B cell (primary cell): ENCODE measurements around the gene FMN1. TPM values are rescaled to one million over a fixed set of nuclear protein-coding genes. Genes with fewer than 3 reads are reported as not detected.

Experiments used
- ATAC-seq: fragments of 200-7000 bp; cut with Tn5 transposase; one replicate; pipeline ENCODE4 v1.10.0; 2021; ENCODE audit warnings: low read depth, mild to moderate bottlenecking, moderate number of reproducible peaks, moderate library complexity
- CTCF ChIA-PET: fragments of 350-600 bp; sonication (Branson Sonifier 250); formaldehyde crosslinking; loops from one replicate; lab custom pipeline; 2021; ENCODE audit warnings: antibody characterized with exemption, inconsistent platforms; lab: Charles Lee
- POLR2A ChIA-PET: fragments of 350-600 bp; sonication (Branson Sonifier 250); formaldehyde crosslinking; loops from one replicate; lab custom pipeline; 2021; ENCODE audit warnings: antibody characterized with exemption; lab: Charles Lee
- DNase-seq: peaks from one replicate; pipeline ENCODE4 v3.0.0; 2013
- H2AFZ ChIP-seq: 2 replicates; pipeline ENCODE4 v1.6.1; 2012; ENCODE audit warnings: mild to moderate bottlenecking, low read depth, low read length; ENCODE audit not compliant: insufficient read depth, poor library complexity, severe bottlenecking
- H3K27ac ChIP-seq, 2 donors: 1 replicate in 1 of 2; 2 replicates in 1 of 2; pipeline ENCODE4 v1.5.1; 2012 to 2013; ENCODE audit warnings: low read length in 2 of 2, mild to moderate bottlenecking in 2 of 2, moderate library complexity in 1 of 2
- H3K27me3 ChIP-seq, 4 experiments: fragments of 200-600 bp in 1 of 4; sonication (generic) in 1 of 4; replicated peaks in 1 of 4; 1 replicate in 2 of 4; 2 replicates in 2 of 4; pipeline versions ENCODE4 v1.6.1 to v1.7.0; 2013 to 2016; ENCODE audit warnings: low read length in 3 of 4, mild to moderate bottlenecking in 2 of 4, mixed read lengths in 1 of 4, moderate library complexity in 1 of 4; ENCODE audit not compliant: insufficient read depth in 4 of 4, control insufficient read depth in 3 of 4; ENCODE audit errors: control extremely low read depth in 1 of 4
- H3K36me3 ChIP-seq, 2 experiments: replicated peaks in 1 of 2; 1 replicate in 1 of 2; 2 replicates in 1 of 2; pipeline versions ENCODE4 v1.6.1 to v1.7.1; 2013; ENCODE audit warnings: low read length in 1 of 2; ENCODE audit not compliant: insufficient read depth in 2 of 2, control insufficient read depth in 1 of 2; ENCODE audit errors: control extremely low read depth in 1 of 2, extremely low read depth in 1 of 2
- H3K4me1 ChIP-seq, 2 donors: fragments of 200-600 bp in 1 of 2; sonication (generic) in 1 of 2; 1 replicate in 1 of 2; 2 replicates in 1 of 2; pipeline versions ENCODE4 v1.5.1 to v1.6.1; 2013 to 2017; ENCODE audit warnings: low read length in 2 of 2; ENCODE audit not compliant: control insufficient read depth in 2 of 2, insufficient read depth in 2 of 2
- H3K4me2 ChIP-seq: replicated peaks from 2 replicates; pipeline ENCODE3; 2012; ENCODE audit warnings: mild to moderate bottlenecking, low read depth, low read length; ENCODE audit not compliant: poor library complexity, severe bottlenecking
- H3K4me3 ChIP-seq, 5 experiments: fragments of 200-600 bp in 1 of 5; sonication (generic) in 1 of 5; 1 replicate in 3 of 5; 2 replicates in 2 of 5; pipeline versions ENCODE4 v1.5.1 to v1.7.0; 2011 to 2016; ENCODE audit warnings: low read length in 4 of 5, mild to moderate bottlenecking in 4 of 5, low read depth in 2 of 5, control low read depth in 1 of 5, moderate library complexity in 1 of 5; ENCODE audit not compliant: insufficient read depth in 1 of 5; ENCODE audit errors: control extremely low read depth in 1 of 5, extremely low read depth in 1 of 5
- H3K79me2 ChIP-seq: fragments of 200-600 bp; sonication (generic); one replicate; pipeline ENCODE4 v1.6.0; 2016; ENCODE audit warnings: low read length; ENCODE audit not compliant: control insufficient read depth, insufficient read depth
- H3K9ac ChIP-seq: fragments of 200-600 bp; sonication (generic); 2 replicates; pipeline ENCODE4 v1.6.1; 2017; ENCODE audit warnings: mild to moderate bottlenecking, low read length, moderate library complexity
- H3K9me3 ChIP-seq, 3 donors: one replicate each; pipeline versions ENCODE4 v1.6.1 to v1.7.1; 2013; ENCODE audit warnings: low read length in 2 of 3; ENCODE audit not compliant: control insufficient read depth in 2 of 3, insufficient read depth in 1 of 3; ENCODE audit errors: control extremely low read depth in 1 of 3
- H4K20me1 ChIP-seq: 2 replicates; pipeline ENCODE4 v1.6.0; 2012; ENCODE audit warnings: mild to moderate bottlenecking, low read length; ENCODE audit not compliant: insufficient read depth, control insufficient read depth, poor library complexity, severe bottlenecking
- H3K27ac Mint-ChIP-seq: one replicate; pipeline ENCODE4 v1.8.0; 2021; ENCODE audit warnings: mixed read lengths
- H3K27me3 Mint-ChIP-seq: one replicate; pipeline ENCODE4 v1.8.0; 2021; ENCODE audit warnings: mixed read lengths
- H3K4me1 Mint-ChIP-seq: one replicate; pipeline ENCODE4 v1.8.0; 2021; ENCODE audit warnings: mixed read lengths
- H3K4me3 Mint-ChIP-seq: one replicate; pipeline ENCODE4 v1.8.0; 2021; ENCODE audit warnings: mixed read lengths
- H3K9me3 Mint-ChIP-seq: one replicate; pipeline ENCODE4 v1.8.0; 2022; ENCODE audit warnings: mixed read lengths; ENCODE audit not compliant: insufficient read depth
- EZH2 ChIP-seq: IDR thresholded peaks from 2 replicates; pipeline ENCODE4 v1.6.1; 2012; ENCODE audit warnings: borderline replicate concordance, low read depth, mild to moderate bottlenecking, moderate library complexity, low read length; ENCODE audit not compliant: insufficient read depth, poor library complexity, severe bottlenecking
- whole genome bisulfite sequencing: methylation state at CpG from one replicate; pipeline ENCODE4 v1.1.5; 2013; ENCODE audit warnings: missing lambda C conversion rate; ENCODE audit not compliant: insufficient coverage; 5-methylcytosine and 5-hydroxymethylcytosine counted together
- intact Hi-C: fragments of 100-400 bp; cut with micrococcal nuclease; formaldehyde crosslinking; loops from one replicate; pipeline ENCODE4 v1.10.0; 2022
- polyA plus RNA-seq: library from polyadenylated mRNA; depleted of rRNA; stranded (reverse); fragments of >200 nt; gene quantifications from 2 replicates; pipeline ENCODE4 v1.2.3, GENCODE V29; 2012
- total RNA-seq, 2 donors: library from RNA; stranded (reverse); fragments of 120-200 nt in 1 of 2; gene quantifications; 1 replicate in 1 of 2; 2 replicates in 1 of 2; pipeline versions ENCODE4 v1.2.3 to v1.2.4, GENCODE V29; 2013 to 2022
- TF ChIP-seq, protein P1 (sequence below): fragments of 200-600 bp; IDR thresholded peaks from one replicate; pipeline ENCODE4 v1.8.0; 2022; ENCODE audit warnings: antibody characterized with exemption, mild to moderate bottlenecking

The FMN1 gene
- total and polyA plus RNA-seq, 2 donors (not counting 1 experiment from before 2014, with no cell fraction given) = 0.21 to 0.96 TPM

DNA sequence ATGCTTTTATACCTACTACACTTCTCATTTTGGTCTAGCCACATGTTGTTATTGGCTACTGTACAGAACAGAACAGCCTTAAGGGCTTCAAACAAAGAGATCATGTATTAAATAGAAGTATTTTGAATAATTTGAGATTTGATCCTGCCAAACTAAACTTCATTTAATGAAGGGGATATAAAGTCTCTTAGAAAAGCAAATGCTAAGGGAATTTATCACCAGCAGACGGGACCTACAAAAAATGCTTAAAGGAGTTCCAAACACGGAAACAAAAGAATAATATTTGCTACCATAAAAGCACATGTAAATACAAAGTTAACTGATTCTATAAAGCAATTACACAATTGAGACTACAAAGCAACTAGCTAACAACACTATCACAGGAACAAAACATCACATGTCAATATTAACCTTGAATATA lies 23.6 kb upstream of the FMN1 start:
- Mint-ChIP-seq H3K4me3 (no peak overlapping the region), H3K4me1 (no peaks in the 10 kb centered on the region), H3K27me3 (peaks cover 8% of the 10 kb centered on the region), H3K27ac (no peak overlapping the region), H3K9me3 (no peaks in the 10 kb centered on the region)
- Histone ChIP-seq H4K20me1 (no peaks in the 10 kb centered on the region), H3K9ac (no peak overlapping the region), H3K27me3 (peaks cover 0 to 5% (median 1%) of the 10 kb centered on the region in 4 experiments), H3K4me2 (no peak overlapping the region), H3K4me1 (no peaks in the 10 kb centered on the region), H3K9me3 (no peaks in the 10 kb centered on the region), H3K79me2 (no peaks in the 10 kb centered on the region), H3K27ac (no peak overlapping the region), H3K36me3 (no peaks in the 10 kb centered on the region), H3K4me3 (no peak overlapping the region), H2AFZ (no peak overlapping the region)
- POLR2A ChIA-PET = no interaction called here
- DNase-seq (no peak), ATAC-seq (no peak)
- WGBS = 92% methylated on average over 2 of the region's 2 CpGs
- intact Hi-C loops = no loop called here
- CTCF ChIA-PET = no interaction called here
- TF ChIP-seq, protein P1, sequence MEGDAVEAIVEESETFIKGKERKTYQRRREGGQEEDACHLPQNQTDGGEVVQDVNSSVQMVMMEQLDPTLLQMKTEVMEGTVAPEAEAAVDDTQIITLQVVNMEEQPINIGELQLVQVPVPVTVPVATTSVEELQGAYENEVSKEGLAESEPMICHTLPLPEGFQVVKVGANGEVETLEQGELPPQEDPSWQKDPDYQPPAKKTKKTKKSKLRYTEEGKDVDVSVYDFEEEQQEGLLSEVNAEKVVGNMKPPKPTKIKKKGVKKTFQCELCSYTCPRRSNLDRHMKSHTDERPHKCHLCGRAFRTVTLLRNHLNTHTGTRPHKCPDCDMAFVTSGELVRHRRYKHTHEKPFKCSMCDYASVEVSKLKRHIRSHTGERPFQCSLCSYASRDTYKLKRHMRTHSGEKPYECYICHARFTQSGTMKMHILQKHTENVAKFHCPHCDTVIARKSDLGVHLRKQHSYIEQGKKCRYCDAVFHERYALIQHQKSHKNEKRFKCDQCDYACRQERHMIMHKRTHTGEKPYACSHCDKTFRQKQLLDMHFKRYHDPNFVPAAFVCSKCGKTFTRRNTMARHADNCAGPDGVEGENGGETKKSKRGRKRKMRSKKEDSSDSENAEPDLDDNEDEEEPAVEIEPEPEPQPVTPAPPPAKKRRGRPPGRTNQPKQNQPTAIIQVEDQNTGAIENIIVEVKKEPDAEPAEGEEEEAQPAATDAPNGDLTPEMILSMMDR = no peak
- TF ChIP-seq EZH2 = no peak

DNA sequence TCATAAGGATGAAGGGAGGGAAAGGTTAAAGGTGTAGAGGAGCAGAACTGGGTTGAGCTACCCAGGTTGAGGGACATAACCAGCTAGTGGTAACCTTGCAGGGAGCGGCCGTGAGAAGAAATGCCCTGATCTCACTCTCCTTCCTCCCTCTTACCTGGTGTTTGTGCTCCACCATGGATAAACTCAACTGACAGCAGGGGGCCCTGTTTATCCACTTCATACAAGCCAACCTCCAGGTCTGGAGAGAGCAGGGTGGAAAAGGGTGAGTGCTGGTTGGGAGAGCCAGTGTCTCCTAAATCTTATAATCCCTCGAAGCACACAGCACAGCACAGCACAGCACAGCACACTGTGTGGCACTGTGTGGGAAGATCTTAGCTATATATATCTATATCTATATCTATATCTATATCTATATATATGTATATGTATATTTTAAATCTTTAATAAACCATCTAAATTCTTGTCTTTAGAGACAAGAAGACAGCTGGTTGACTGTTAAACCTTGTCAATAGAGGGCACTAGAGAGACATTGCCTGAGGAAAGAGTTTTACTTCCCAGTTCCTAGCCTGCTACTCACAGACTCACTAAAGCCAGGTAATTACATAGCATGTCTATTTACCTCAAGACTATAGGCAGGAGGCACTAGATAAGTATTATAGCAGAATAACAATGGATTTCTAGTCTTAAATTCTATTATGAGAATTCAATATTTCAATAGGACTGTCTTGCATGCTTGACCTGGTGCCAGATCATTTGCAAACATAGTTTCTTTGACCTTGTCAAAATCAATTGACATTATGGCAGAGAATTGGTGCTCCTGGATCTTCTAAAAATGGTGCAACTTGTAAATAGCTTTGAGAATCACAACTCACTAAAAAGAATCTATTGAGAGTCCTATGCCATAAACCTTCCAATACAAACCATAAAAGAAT lies 21.7 kb upstream of the FMN1 start:
- H4K20me1 ChIP-seq = no peaks in the 10 kb centered on the region
- intact Hi-C loops = no loop called here
- H3K4me3 ChIP-seq = no peak overlapping the region
- H3K4me2 ChIP-seq = no peak overlapping the region
- H3K9ac ChIP-seq = no peak overlapping the region
- no peak overlapping the region for H3K4me3 Mint-ChIP-seq
- peak; percentile 32 for DNase-seq
- no peaks in the 10 kb centered on the region for H3K9me3 ChIP-seq
- no peaks in the 10 kb centered on the region for H3K79me2 ChIP-seq
- WGBS = no CpG with 5 or more reads among the region's 3 CpGs
- H3K4me1 ChIP-seq = no peaks in the 10 kb centered on the region
- H3K4me1 Mint-ChIP-seq = no peaks in the 10 kb centered on the region
- no peak for ATAC-seq
- H3K36me3 ChIP-seq = no peaks in the 10 kb centered on the region
- no peak overlapping the region for H2AFZ ChIP-seq
- H3K27ac ChIP-seq = no peak overlapping the region
- no peak for TF ChIP-seq EZH2
- TF ChIP-seq, protein P1 = peak; percentile 52
- peaks cover 0 to 3% (median 1%) of the 10 kb centered on the region in 4 experiments for H3K27me3 ChIP-seq
- ChIA-PET POLR2A (no interaction called here), CTCF (interaction anchor here (0.6 to 1.4 kb wide), 4 partner anchors 11 to 35 kb away, joined by 3 to 4 read pairs (median 4); no protein-coding TSS in a partner anchor)
- H3K27me3 Mint-ChIP-seq = peaks cover 8% of the 10 kb centered on the region
- no peak overlapping the region for H3K27ac Mint-ChIP-seq
- no peaks in the 10 kb centered on the region for H3K9me3 Mint-ChIP-seq
